Karpas-422 (cell line): Measurements from ENCODE around the gene EMC1. TPM values are rescaled to one million over a fixed set of nuclear protein-coding genes. Genes with fewer than 3 reads are reported as not detected.
"Not testable (repeated sequence)": the region's sequence is repeated elsewhere in the genome, so short reads cannot be mapped to it uniquely, and the experiment has no call there.

Experiments used
- DNase-seq: peaks from one replicate; pipeline ENCODE4 v3.0.0-alpha.2; 2015
- H2AFZ ChIP-seq: fragments of 200-600 bp; sonication (generic); 2 replicates; pipeline ENCODE4 v1.6.1; 2014; ENCODE audit warnings: antibody characterized with exemption, low read length, mixed read lengths
- H3K27ac ChIP-seq: fragments of 200-600 bp; sonication (generic); 2 replicates; pipeline ENCODE4 v1.5.1; 2014; ENCODE audit warnings: mild to moderate bottlenecking, low read length, moderate library complexity
- H3K27me3 ChIP-seq: fragments of 200-600 bp; sonication (generic); 2 replicates; pipeline ENCODE4 v1.6.1; 2014; ENCODE audit warnings: low read length, mixed read lengths
- H3K36me3 ChIP-seq: fragments of 200-600 bp; sonication (generic); 2 replicates; pipeline ENCODE4 v1.6.1; 2014; ENCODE audit warnings: low read length, mixed read lengths; ENCODE audit not compliant: insufficient read depth
- H3K4me1 ChIP-seq: fragments of 200-600 bp; sonication (generic); 2 replicates; pipeline ENCODE4 v1.6.1; 2014; ENCODE audit warnings: mild to moderate bottlenecking, low read length, mixed read lengths
- H3K4me2 ChIP-seq: fragments of 200-600 bp; sonication (generic); 2 replicates; pipeline ENCODE4 v1.6.1; 2014; ENCODE audit warnings: low read length, low read depth, mild to moderate bottlenecking; ENCODE audit not compliant: poor library complexity, severe bottlenecking
- H3K4me3 ChIP-seq: fragments of 200-600 bp; sonication (generic); 2 replicates; pipeline ENCODE4 v1.5.1; 2014; ENCODE audit warnings: mild to moderate bottlenecking, antibody characterized with exemption, low read length, mixed read lengths
- H3K79me2 ChIP-seq: fragments of 200-600 bp; sonication (generic); 2 replicates; pipeline ENCODE4 v1.6.1; 2014; ENCODE audit warnings: mild to moderate bottlenecking, low read length, mixed read lengths
- H3K9ac ChIP-seq: fragments of 200-600 bp; sonication (generic); 2 replicates; pipeline ENCODE4 v1.6.0; 2014; ENCODE audit warnings: low read length
- H3K9me2 ChIP-seq: fragments of 200-600 bp; sonication (generic), shearing (Covaris generic); replicated peaks from 2 replicates; pipeline ENCODE4 v1.6.0; 2014; ENCODE audit warnings: mild to moderate bottlenecking, low read length, moderate library complexity; ENCODE audit not compliant: insufficient read depth
- H3K9me3 ChIP-seq: fragments of 300-700, 200-600 bp; sonication (generic); 2 replicates; pipeline ENCODE4 v1.6.1; 2014; ENCODE audit warnings: low read length, mixed read lengths
- H4K20me1 ChIP-seq: fragments of 200-600 bp; sonication (generic); 2 replicates; pipeline ENCODE4 v1.6.1; 2014; ENCODE audit warnings: mild to moderate bottlenecking, antibody characterized with exemption, low read length, low read depth; ENCODE audit not compliant: insufficient read depth
- total RNA-seq: library from RNA; depleted of rRNA; stranded (reverse); fragments of >200 nt; shearing (Covaris generic); gene quantifications from 2 replicates; pipeline ENCODE4 v1.2.3, GENCODE V29; 2014; ENCODE audit warnings: low replicate concordance

EMC1 gene
- total RNA-seq, 1 experiment from 2014 or later = 22.8 TPM

- not testable (repeated sequence) for H3K36me3 ChIP-seq, H3K4me3 ChIP-seq, DNase-seq, H3K9me2 ChIP-seq, H3K27ac ChIP-seq, H3K4me2 ChIP-seq, H4K20me1 ChIP-seq, H2AFZ ChIP-seq, H3K79me2 ChIP-seq, H3K4me1 ChIP-seq, H3K9me3 ChIP-seq, H3K27me3 ChIP-seq, H3K9ac ChIP-seq
Measured at GRCh38 chr1:19269427-19270342, 18.4 kb upstream of the EMC1 start.

GRCh38 chr1:19268445-19268844 is 17.1 kb upstream of the EMC1 start:
- Histone ChIP-seq H4K20me1 (no peaks in the 10 kb centered on the region), H3K27ac (no peak overlapping the region), H3K9me2 (no peaks in the 10 kb centered on the region), H3K4me1 (no peaks in the 10 kb centered on the region), H3K27me3 (no peaks in the 10 kb centered on the region), H2AFZ (no peak overlapping the region), H3K9ac (no peak overlapping the region), H3K4me3 (no peak overlapping the region), H3K9me3 (no peaks in the 10 kb centered on the region), H3K79me2 (no peaks in the 10 kb centered on the region), H3K36me3 (no peaks in the 10 kb centered on the region), H3K4me2 (no peak overlapping the region)
- DNase-seq = no peak

GRCh38 chr1:19262744-19263143 is 11.4 kb upstream of the EMC1 start:
- no peaks in the 10 kb centered on the region for H3K79me2 ChIP-seq
- H3K27me3 ChIP-seq = no peaks in the 10 kb centered on the region
- no peaks in the 10 kb centered on the region for H4K20me1 ChIP-seq
- no peaks in the 10 kb centered on the region for H3K9me2 ChIP-seq
- H3K9me3 ChIP-seq = no peaks in the 10 kb centered on the region
- no peaks in the 10 kb centered on the region for H3K4me1 ChIP-seq
- H3K36me3 ChIP-seq = peaks cover 13% of the 10 kb centered on the region
- H3K4me3 ChIP-seq = no peak overlapping the region
- H2AFZ ChIP-seq = no peak overlapping the region
- no peak for DNase-seq
- no peak overlapping the region for H3K9ac ChIP-seq
- H3K27ac ChIP-seq = no peak overlapping the region
- no peak overlapping the region for H3K4me2 ChIP-seq

GRCh38 chr1:19262047-19262446 is 10.7 kb upstream of the EMC1 start:
- H3K9ac ChIP-seq = no peak overlapping the region
- H3K4me2 ChIP-seq = no peak overlapping the region
- H3K9me2 ChIP-seq = no peaks in the 10 kb centered on the region
- no peaks in the 10 kb centered on the region for H3K27me3 ChIP-seq
- peaks cover 20% of the 10 kb centered on the region for H3K36me3 ChIP-seq
- no peaks in the 10 kb centered on the region for H4K20me1 ChIP-seq
- no peaks in the 10 kb centered on the region; the same call in 1 of the 2 replicates for H3K79me2 ChIP-seq
- DNase-seq = no peak
- H3K4me1 ChIP-seq = peaks cover 1% of the 10 kb centered on the region
- H2AFZ ChIP-seq = no peak overlapping the region
- H3K27ac ChIP-seq = no peak overlapping the region
- no peak overlapping the region for H3K4me3 ChIP-seq
- H3K9me3 ChIP-seq = no peaks in the 10 kb centered on the region

GRCh38 chr1:19260211-19261138 is 9.2 kb upstream of the EMC1 start:
- Histone ChIP-seq H3K36me3 (peaks cover 25% of the 10 kb centered on the region), H3K27ac (no peak overlapping the region), H4K20me1 (no peaks in the 10 kb centered on the region), H3K4me1 (peaks cover 17% of the 10 kb centered on the region), H2AFZ (no peak overlapping the region), H3K27me3 (no peaks in the 10 kb centered on the region), H3K79me2 (peaks cover 13% of the 10 kb centered on the region), H3K4me2 (no peak overlapping the region), H3K9ac (no peak overlapping the region), H3K9me3 (no peaks in the 10 kb centered on the region), H3K9me2 (no peaks in the 10 kb centered on the region), H3K4me3 (no peak overlapping the region)
- DNase-seq = no peak

- peaks cover 38% of the 10 kb centered on the region for H3K4me1 ChIP-seq
- H3K9me2 ChIP-seq = no peaks in the 10 kb centered on the region
- peaks cover 21% of the 10 kb centered on the region for H4K20me1 ChIP-seq
- H3K9me3 ChIP-seq = no peaks in the 10 kb centered on the region
- H3K79me2 ChIP-seq = peaks cover 34% of the 10 kb centered on the region
- no peak for DNase-seq
- no peak overlapping the region for H3K9ac ChIP-seq
- no peaks in the 10 kb centered on the region for H3K27me3 ChIP-seq
- peaks cover 38% of the 10 kb centered on the region for H3K36me3 ChIP-seq
- no peak overlapping the region for H3K4me2 ChIP-seq
- H2AFZ ChIP-seq = no peak overlapping the region
- H3K4me3 ChIP-seq = no peak overlapping the region
- no peak overlapping the region for H3K27ac ChIP-seq
Measured at GRCh38 chr1:19258353-19258752, 7.0 kb upstream of the EMC1 start.

GRCh38 chr1:19257178-19257914 is 6.0 kb upstream of the EMC1 start:
- Histone ChIP-seq H3K4me3 (no peak overlapping the region), H3K9me2 (no peaks in the 10 kb centered on the region), H4K20me1 (peaks cover 29% of the 10 kb centered on the region), H3K27ac (no peak overlapping the region), H3K9ac (no peak overlapping the region), H2AFZ (no peak overlapping the region), H3K36me3 (peaks cover 38% of the 10 kb centered on the region), H3K9me3 (no peaks in the 10 kb centered on the region), H3K79me2 (peaks cover 44% of the 10 kb centered on the region), H3K4me1 (peaks cover 47% of the 10 kb centered on the region), H3K27me3 (no peaks in the 10 kb centered on the region), H3K4me2 (no peak overlapping the region)
- DNase-seq = no peak
